HEK293T (cell line): ENCODE data around the gene SHISA3.
A peak's percentile ranks its signal among the peaks of the same experiment; 100 is the strongest.

ENCODE experiments used
- CTCF ChIA-PET: fragments of 350-600 bp; formaldehyde crosslinking; extraction: SDS; loops from one replicate; lab custom pipeline; 2021; ENCODE audit warnings: antibody characterized with exemption, inconsistent platforms; lab: Yijun Ruan, JAX
- POLR2A ChIA-PET: fragments of 350-600 bp; formaldehyde crosslinking; extraction: SDS; loops from one replicate; lab custom pipeline; 2020; ENCODE audit warnings: antibody characterized with exemption, inconsistent platforms; lab: Yijun Ruan, JAX
- DNase-seq: peaks from one replicate; pipeline ENCODE4 v3.0.0; 2012; ENCODE audit warnings: mixed read lengths; ENCODE audit errors: extremely low spot score
- ARNT ChIP-seq: fragments of 450-650 bp; IDR thresholded peaks from 2 replicates; pipeline ENCODE4 v1.6.1; 2017; ENCODE audit warnings: mild to moderate bottlenecking
- BHLHE40 ChIP-seq: fragments of 450-650 bp; IDR thresholded peaks from 2 replicates; pipeline ENCODE4 v1.6.1; 2016; ENCODE audit warnings: mild to moderate bottlenecking, moderate library complexity, borderline replicate concordance
- CTBP1 ChIP-seq: fragments of 450-650 bp; IDR thresholded peaks from 2 replicates; pipeline ENCODE4 v1.6.1; 2016; ENCODE audit warnings: borderline replicate concordance
- ELF4 ChIP-seq: fragments of 450-650 bp; IDR thresholded peaks from 2 replicates; pipeline ENCODE4 v1.6.1; 2017; ENCODE audit warnings: antibody characterized with exemption
- FOXA1 ChIP-seq: fragments of 450-650 bp; IDR thresholded peaks from 2 replicates; pipeline ENCODE4 v1.6.1; 2016; ENCODE audit warnings: mild to moderate bottlenecking
- FOXK2 ChIP-seq: fragments of 450-650 bp; IDR thresholded peaks from 2 replicates; pipeline ENCODE4 v1.6.1; 2016; ENCODE audit warnings: mild to moderate bottlenecking
- FOXM1 ChIP-seq: fragments of 450-650 bp; IDR thresholded peaks from 2 replicates; pipeline ENCODE4 v1.6.1; 2017; ENCODE audit warnings: mild to moderate bottlenecking, borderline replicate concordance
- HDGF ChIP-seq: fragments of 450-650 bp; IDR thresholded peaks from 2 replicates; pipeline ENCODE4 v1.6.1; 2017; ENCODE audit warnings: antibody characterized with exemption, borderline replicate concordance
- L3MBTL2 ChIP-seq: fragments of 450-650 bp; conservative IDR thresholded peaks from 2 replicates; pipeline ENCODE4 v1.6.1; 2016; ENCODE audit warnings: mild to moderate bottlenecking
- LEF1 ChIP-seq: fragments of 450-650 bp; IDR thresholded peaks from 2 replicates; pipeline ENCODE4 v1.6.1; 2017; ENCODE audit warnings: mild to moderate bottlenecking, borderline replicate concordance
- NFRKB ChIP-seq: fragments of 450-650 bp; IDR thresholded peaks from 2 replicates; pipeline ENCODE4 v1.6.1; 2016; ENCODE audit warnings: mild to moderate bottlenecking, moderate library complexity
- PKNOX1 ChIP-seq: fragments of 450-650 bp; IDR thresholded peaks from 2 replicates; pipeline ENCODE4 v1.6.1; 2016
- SP1 ChIP-seq: fragments of 450-650 bp; IDR thresholded peaks from 2 replicates; pipeline ENCODE4 v1.6.1; 2017
- SUZ12 ChIP-seq: fragments of 450-650 bp; IDR thresholded peaks from 2 replicates; pipeline ENCODE4 v1.6.1; 2016; ENCODE audit warnings: mild to moderate bottlenecking
- TARDBP ChIP-seq: fragments of 450-650 bp; IDR thresholded peaks from 2 replicates; pipeline ENCODE4 v1.6.1; 2016
- ZNF384 ChIP-seq: fragments of 450-650 bp; IDR thresholded peaks from 2 replicates; pipeline ENCODE4 v1.6.1; 2016

The SHISA3 gene

DNA sequence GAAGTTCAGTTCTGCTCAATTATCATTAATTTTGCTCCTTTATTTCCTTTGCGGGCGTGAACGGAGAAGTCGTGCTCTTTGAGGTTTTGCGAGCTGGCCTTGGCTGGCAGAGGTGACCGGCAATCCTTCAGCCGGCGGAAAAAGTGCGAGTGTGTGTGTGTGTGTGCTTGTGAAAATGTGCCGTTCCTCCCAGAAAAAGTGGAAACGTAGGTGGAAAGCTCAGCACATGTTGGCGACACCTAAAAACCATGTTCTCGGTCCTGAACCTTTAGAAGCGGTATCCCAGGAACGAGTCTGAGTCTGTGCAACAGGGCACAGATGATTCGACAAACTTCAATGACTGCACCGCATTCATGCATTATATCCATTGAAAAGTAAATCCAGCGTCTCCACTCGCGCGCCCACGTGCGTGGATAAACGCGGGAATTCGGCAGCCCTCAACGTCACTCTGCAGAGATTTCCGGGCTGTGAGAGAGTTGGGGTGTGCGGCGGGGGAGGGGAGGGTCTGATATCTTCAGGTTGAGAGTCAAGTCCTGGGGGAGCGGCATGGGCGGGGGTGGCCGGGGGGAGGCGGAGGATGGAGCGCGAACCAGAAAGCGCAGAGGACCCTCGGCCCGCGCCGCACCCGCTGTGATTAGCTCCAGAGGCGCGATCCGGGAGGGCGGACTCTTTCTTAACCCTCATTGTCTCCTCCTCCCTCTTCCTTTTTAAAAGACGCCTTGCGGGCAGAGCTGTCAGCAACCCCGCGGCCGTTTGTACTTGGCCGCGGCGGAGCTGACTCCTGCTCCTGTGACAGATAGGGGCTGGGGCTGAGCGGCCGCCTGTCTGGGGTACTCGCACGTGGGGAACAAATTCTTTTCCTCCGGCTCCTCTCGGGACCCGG is at the start of gene SHISA3:
SHISA3 (plus strand) TSS at position 737 of the 883 bp plus-strand sequence. CDS start 569 bp downstream, outside the sequence.
- CTCF ChIA-PET: interaction anchor here (0.6 kb wide), 1 partner anchor 406 kb away, joined by 6 read pairs; no protein-coding TSS in a partner anchor
- TF ChIP-seq ARNT (no peak), FOXM1 (no peak), TARDBP (no peak), FOXK2 (no peak), L3MBTL2 (peak; percentile 80)
- POLR2A ChIA-PET: no interaction called here
- peak; percentile 38 for DNase-seq

DNA sequence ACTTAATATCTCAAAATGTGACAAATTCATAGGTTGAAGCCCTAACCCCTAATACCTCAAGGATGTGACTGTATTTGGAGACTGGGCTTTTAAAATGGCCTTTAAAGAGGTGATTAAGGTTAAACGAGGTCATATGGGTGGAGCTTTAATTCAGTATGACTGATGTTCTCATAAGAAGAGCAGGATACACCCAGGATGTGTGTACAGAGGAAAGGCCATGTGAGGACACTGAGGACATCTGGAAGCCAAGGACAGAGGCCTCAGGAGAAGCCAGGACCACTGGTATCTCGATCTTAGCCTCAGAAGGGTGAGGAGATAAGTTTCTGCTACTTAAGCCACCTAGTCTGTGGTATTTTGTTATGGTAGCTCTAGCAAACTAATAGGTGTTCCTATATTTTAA is 49.0 kb upstream of the SHISA3 start:
- ChIA-PET POLR2A (no interaction called here), CTCF (no interaction called here)
- TF ChIP-seq NFRKB (no peak), L3MBTL2 (no peak), TARDBP (no peak), PKNOX1 (no peak), HDGF (no peak), FOXK2 (no peak), FOXM1 (no peak), ELF4 (no peak)
- no peak for DNase-seq

DNA sequence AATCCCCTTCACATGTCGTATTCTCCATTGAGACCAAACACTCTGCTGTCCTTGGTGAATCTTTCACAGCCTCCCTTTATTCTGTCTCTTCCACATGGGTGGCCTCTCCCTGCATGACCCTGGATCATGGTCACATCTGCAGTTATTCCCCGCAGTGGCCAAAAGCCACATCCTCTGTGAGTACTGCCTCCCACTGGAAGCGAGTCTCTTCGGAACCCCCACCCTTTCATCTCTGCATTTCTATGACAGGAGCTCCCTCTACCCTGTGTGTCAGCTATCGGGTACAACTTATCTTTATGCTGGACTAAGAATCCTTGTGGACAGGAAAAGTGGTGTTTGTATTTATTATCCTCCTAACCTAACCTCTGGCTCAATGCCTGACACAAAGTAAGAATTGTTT is 48.6 kb upstream of the SHISA3 start:
- TF ChIP-seq LEF1 (no peak), TARDBP (no peak), FOXA1 (no peak), CTBP1 (no peak), PKNOX1 (no peak), HDGF (no peak), NFRKB (no peak), L3MBTL2 (no peak), SUZ12 (no peak), ZNF384 (no peak), ELF4 (no peak), SP1 (no peak), FOXK2 (no peak)
- ChIA-PET POLR2A (no interaction called here), CTCF (no interaction called here)
- no peak for DNase-seq

GRCh38 chr4:42350611-42351182 is 46.6 kb upstream of the SHISA3 start:
- CTCF ChIA-PET: no interaction called here
- POLR2A ChIA-PET: no interaction called here
- DNase-seq: no peak
- no peak for TF ChIP-seq ARNT
- no peak for TF ChIP-seq SUZ12
- TF ChIP-seq PKNOX1: no peak
- no peak for TF ChIP-seq CTBP1
- TF ChIP-seq ELF4: no peak
- TF ChIP-seq FOXK2: no peak
- no peak for TF ChIP-seq FOXM1
- no peak for TF ChIP-seq NFRKB
- TF ChIP-seq L3MBTL2: no peak
- no peak for TF ChIP-seq FOXA1
- no peak for TF ChIP-seq TARDBP

DNA sequence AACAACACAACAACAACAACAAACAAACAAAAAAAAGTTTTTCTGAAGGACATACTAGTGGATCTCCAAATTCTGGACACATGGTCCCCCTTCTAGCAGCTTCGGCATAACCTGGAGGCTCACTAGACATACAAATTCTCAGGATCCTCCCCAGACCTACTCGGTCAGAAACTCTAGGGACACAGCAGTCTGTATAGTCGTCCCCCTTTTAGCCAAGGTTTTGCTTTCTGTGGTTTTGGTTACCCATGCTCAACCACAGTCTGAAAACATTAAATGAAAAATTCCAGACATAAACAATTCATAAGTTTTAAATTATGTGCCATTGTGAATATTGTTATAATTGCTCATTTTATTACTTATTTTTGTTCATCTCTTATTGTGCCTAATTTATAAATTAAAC is 45.2 kb upstream of the SHISA3 start:
- TF ChIP-seq SUZ12 (no peak), FOXM1 (no peak), HDGF (no peak), FOXK2 (no peak), CTBP1 (no peak), BHLHE40 (no peak), ZNF384 (no peak)
- ChIA-PET CTCF (no interaction called here), POLR2A (no interaction called here)
- no peak for DNase-seq

- POLR2A ChIA-PET: no interaction called here
- no peak for DNase-seq
- CTCF ChIA-PET: interaction anchor here (0.6 kb wide), 1 partner anchor 28 kb away, joined by 3 read pairs; no protein-coding TSS in a partner anchor
Observed at GRCh38 chr4:42357325-42357724, 40.0 kb upstream of the SHISA3 start.

More at GRCh38 chr4:42357325-42357724, 40.0 kb upstream of the SHISA3 start:
- TF ChIP-seq LEF1: no peak
- TF ChIP-seq ARNT: no peak
- no peak for TF ChIP-seq TARDBP
- no peak for TF ChIP-seq SP1
- no peak for TF ChIP-seq BHLHE40
- no peak for TF ChIP-seq FOXK2
- no peak for TF ChIP-seq ZNF384
- no peak for TF ChIP-seq NFRKB
- no peak for TF ChIP-seq L3MBTL2
- no peak for TF ChIP-seq CTBP1
- TF ChIP-seq FOXA1: no peak
- TF ChIP-seq ELF4: no peak
- TF ChIP-seq HDGF: no peak
- TF ChIP-seq PKNOX1: no peak
- no peak for TF ChIP-seq FOXM1
- TF ChIP-seq SUZ12: no peak
